ENCODE results near the gene ZNF784. TPM values are rescaled to one million over a fixed set of nuclear protein-coding genes. Genes with fewer than 3 reads are reported as not detected.

The ZNF784 gene
- total and polyA plus RNA-seq, 2 of the 8 experiments (the other 6 are each of a cell fraction or from before 2014, with no cell fraction given), result 6.5 to 8.0 TPM

DNA sequence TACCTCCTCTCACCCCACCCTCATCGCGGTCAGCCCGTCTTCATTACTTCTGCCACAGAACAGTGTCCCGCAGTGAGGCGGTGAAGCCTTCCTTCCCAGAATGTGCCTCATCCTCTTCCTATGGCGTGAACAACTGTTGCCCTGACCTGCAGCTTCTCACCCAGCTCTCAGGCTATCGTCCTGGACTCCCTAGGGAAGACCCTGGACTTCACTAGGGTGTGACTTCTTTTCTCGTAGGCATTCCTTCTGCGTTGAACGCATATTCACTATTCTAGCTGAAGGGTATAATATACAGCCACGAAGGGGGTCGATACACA, 17.9 kb downstream of the ZNF784 start:
- Histone ChIP-seq H3K4me3 (ENCODE audit: extremely low read depth in 1 of 4, insufficient read depth in 2 of 4, low read depth in 3 of 4, low read length in 4 of 4) (peak overlapping the region; percentile 54 to 93 (median 88); a peak in 7 of 8 replicates), H2BK15ac (ENCODE audit: low read length) (no peak overlapping the region; the same call in 1 of the 2 replicates), H3K9ac (replicated peaks in 1 of 4; ENCODE audit: extremely low read depth in 1 of 4, low read depth in 3 of 4, low read length in 3 of 4) (peak overlapping the region; percentile 13 to 66 (median 58); a peak in 6 of 7 replicates), H3K79me2 (ENCODE audit: control insufficient read depth in 1 of 2, insufficient read depth in 2 of 2, low read length in 2 of 2) (peaks cover 0 to 8% of the 10 kb centered on the region in 2 experiments; a peak in 1 of 4 replicates), H3K4me2 (ENCODE audit: insufficient read depth in 1 of 2, low read depth in 2 of 2, low read length in 2 of 2) (peak overlapping the region; percentile 61 to 93), H3K56ac (replicated peaks; ENCODE audit: insufficient read length, low read depth, low read length) (no peak overlapping the region), H2BK120ac (replicated peaks; ENCODE audit: low read depth, low read length) (no peak overlapping the region), H3K27me3 (replicated peaks in 1 of 4; ENCODE audit: control insufficient read depth in 3 of 4, extremely low read depth in 1 of 4, insufficient read depth in 3 of 4, low read length in 3 of 4) (no peaks in the 10 kb centered on the region), H2AK5ac (ENCODE audit: low read depth, low read length) (no peak overlapping the region), H3K27ac (ENCODE audit: low read depth, low read length) (no peak overlapping the region), H4K5ac (ENCODE audit: insufficient read length, low read depth, low read length) (peak overlapping the region; percentile 37), H3K4ac (replicated peaks; ENCODE audit: insufficient read length, low read depth, low read length) (no peak overlapping the region), H4K20me1 (replicated peaks in 1 of 2; ENCODE audit: control insufficient read depth in 1 of 2, insufficient read depth in 2 of 2, low read length in 2 of 2) (peaks cover 2 to 24% of the 10 kb centered on the region in 2 experiments), H2BK20ac (ENCODE audit: low read length) (no peak overlapping the region), H3K23me2 (ENCODE audit: low read depth, low read length) (peaks cover 10% of the 10 kb centered on the region), H2BK12ac (ENCODE audit: low read depth, low read length) (no peak overlapping the region), H2BK5ac (ENCODE audit: low read depth, low read length) (0 out of 2 replicates have a peak overlapping the region, but pooled peaks have one; percentile 67), H4K8ac (ENCODE audit: extremely low read depth, insufficient read depth, low read length) (no peak overlapping the region), H2AFZ (ENCODE audit: low read length) (no peak overlapping the region), H3K36me3 (ENCODE audit: control insufficient read depth in 2 of 4, insufficient read depth in 4 of 4, low read length in 3 of 4) (peaks cover 0 to 3% (median 0%) of the 10 kb centered on the region in 4 experiments; a peak in 1 of 8 replicates), H3K4me1 (replicated peaks in 1 of 4; ENCODE audit: control insufficient read depth in 3 of 4, insufficient read depth in 4 of 4, low read length in 3 of 4) (peaks cover 0 to 9% (median 5%) of the 10 kb centered on the region in 4 experiments; a peak in 5 of 7 replicates), H3K23ac (ENCODE audit: insufficient read length) (no peak overlapping the region), H3K9me3 (ENCODE audit: insufficient read depth in 2 of 2, low read depth in 1 of 2, low read length in 1 of 2) (no peaks in the 10 kb centered on the region), H4K91ac (replicated peaks; ENCODE audit: insufficient read length, low read length) (no peak overlapping the region), H3K79me1 (ENCODE audit: low read depth, low read length) (peaks cover 4% of the 10 kb centered on the region; the same call in 1 of the 2 replicates), H3K14ac (ENCODE audit: insufficient read length) (no peak overlapping the region), H3K18ac (ENCODE audit: extremely low read depth, low read length) (no peak overlapping the region; the same call in 1 of the 2 replicates)
- ChIA-PET CTCF (ENCODE audit: partially characterized antibody) (interaction anchor here (0.6 to 2.3 kb wide), 27 partner anchors 8 to 447 kb away, joined by 3 to 22 read pairs (median 5); partner anchors contain the start of genes NAT14 and ZNF784), POLR2A (ENCODE audit: partially characterized antibody) (interaction anchor here (0.6 to 3.6 kb wide), 14 partner anchors 11 to 92 kb away, joined by 3 to 25 read pairs (median 4); partner anchors contain the start of genes U2AF2, ZNF579 and ZNF784)
- FAIRE-seq (no peak), DNase-seq (ENCODE audit: low read depth in 1 of 2, low spot score in 2 of 2) (no peak)
- 32% methylated on average over 12 of the region's 12 CpGs; no CpG with 5 or more reads in 1 of the 2 experiments for WGBS, 2 experiments (ENCODE audit: extremely low coverage in 1 of 2, insufficient coverage in 1 of 2, insufficient read length in 1 of 2, insufficient replicate concordance in 2 of 2, low coverage in 1 of 2, low lambda C conversion rate in 2 of 2, missing lambda C conversion rate in 1 of 2)
- TF ChIP-seq TEAD4 (IDR thresholded peaks at IDR 0.05; ENCODE audit: low read depth, low read length), result no peak
